DMS53 treated with DMSO at 0.1 percent for 48 hours (cell line): ENCODE results near the gene HECW1.

Experiments
- DNase-seq: peaks from one replicate; lab custom pipeline; 2025; ENCODE audit not compliant: unreplicated experiment; lab: John Stamatoyannopoulos, UW

Gene HECW1

DNA sequence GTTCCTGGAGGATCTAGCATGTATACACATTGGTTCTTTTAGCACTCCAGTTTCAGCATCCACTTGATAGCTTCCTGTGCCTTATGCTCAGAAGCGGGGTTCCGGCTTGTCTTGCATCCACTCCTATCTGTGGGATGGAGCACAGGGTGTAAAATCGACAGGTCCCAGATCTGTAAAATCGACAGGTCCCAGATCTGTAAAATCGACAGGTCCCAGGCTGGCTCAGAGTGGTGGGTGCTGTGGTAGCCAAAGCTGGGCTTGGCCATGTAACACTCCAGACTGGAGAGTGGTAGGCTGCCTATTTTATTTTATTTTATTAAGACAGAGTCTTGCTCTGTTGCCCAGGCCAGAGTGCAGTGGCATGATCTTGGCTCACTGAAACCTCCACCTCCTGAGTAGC lies 30.3 kb downstream of the HECW1 start:
- DNase-seq: no peak

DNA sequence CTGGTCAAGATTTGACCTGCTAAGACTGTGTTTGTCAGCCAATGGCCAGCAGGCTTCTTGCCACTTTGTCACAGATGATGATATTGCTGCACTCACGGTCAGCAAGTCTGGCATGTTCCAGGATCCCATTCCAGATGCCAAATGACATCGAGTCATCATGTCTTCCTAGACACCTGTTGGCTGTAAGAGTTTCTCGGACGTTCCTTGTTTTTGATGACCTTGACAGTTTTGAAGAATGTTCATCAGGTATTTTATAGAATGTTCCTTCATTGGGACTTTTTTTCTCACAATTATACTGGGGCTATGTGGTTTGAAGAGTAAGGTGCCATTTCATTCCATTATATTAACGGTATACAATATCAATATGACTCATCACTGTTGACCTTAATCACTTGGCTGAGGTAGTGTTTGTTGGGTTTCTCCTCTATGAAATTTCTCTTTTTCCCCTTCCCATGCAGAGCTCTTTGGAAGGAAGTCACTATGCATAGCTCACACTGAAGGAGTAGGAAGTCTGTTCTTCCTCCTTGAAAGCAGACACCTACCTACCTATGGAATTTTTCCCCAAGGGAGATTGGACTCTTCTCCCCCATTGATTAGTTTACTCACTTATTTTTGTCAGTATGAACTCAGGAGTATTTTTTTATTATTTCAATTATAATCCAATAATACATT lies 31.6 kb downstream of the HECW1 start:
- peak; percentile 56 for DNase-seq

DNA sequence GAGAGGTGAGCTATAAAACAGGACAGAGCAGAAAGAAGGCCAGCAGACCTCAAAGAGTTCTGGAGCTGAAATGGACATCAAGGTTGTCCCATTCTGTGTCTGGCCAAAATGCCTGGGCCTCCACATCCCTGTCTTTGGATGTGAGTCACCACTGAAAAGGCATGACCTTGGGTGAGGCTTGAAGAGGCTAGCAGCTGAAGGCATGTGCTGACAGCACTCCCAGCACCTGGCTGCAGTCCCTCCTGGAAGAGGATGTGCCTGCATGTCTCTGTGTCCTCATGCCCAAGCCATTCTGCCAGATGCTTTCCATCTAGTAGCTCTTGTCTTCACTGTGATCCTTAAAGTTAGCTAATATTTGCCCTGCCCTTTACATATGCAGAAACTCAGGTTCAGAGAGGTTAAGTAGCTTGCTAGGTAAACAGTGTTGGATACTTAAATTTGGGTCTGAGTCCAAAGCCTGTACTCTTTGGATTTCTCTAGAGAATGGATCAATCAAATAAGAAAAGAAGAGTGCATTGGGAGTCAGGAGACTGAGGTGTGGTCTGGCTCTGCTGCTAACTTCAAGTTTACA lies 35.8 kb downstream of the HECW1 start:
- DNase-seq: peak; percentile 51

DNA sequence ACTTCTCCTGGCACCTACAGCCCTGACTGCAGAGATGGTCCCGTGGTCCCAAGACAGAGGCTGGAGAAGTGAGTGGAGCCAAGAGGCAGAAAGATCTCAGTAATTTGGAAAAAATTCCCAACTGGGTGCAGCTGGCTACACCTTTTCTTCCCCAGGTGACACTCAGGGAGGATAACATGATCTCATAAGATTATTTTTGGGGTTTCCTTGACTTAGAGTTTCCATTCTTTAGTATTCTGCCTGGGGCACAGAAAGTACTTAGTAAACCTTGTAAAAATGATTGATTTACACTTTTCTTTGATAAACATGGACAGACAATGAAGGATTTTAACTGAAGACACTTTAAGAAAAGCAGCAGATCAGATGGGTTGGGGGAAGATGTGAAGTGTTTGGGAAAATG lies 38.6 kb downstream of the HECW1 start:
- no peak for DNase-seq

DNA sequence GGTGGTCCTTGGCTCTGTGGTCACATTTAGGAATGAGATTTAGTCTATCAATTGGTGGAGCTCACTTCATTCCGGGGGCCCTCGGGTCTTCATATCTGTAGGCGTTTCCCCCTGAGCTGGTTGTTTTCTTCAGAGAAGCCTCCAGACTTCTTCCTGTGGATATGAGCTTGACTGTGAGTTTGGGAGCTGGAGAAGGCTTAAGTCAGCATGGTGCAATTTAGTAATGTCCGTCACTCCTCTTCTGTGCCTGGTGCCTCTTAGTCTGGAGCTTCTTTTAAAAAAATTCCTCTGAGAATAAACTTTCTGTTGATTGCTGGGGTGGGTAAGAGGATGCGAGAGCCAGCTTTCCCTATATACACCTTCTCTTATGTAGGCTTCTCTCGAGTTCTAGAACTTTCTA lies 40.2 kb downstream of the HECW1 start:
- no peak for DNase-seq

DNA sequence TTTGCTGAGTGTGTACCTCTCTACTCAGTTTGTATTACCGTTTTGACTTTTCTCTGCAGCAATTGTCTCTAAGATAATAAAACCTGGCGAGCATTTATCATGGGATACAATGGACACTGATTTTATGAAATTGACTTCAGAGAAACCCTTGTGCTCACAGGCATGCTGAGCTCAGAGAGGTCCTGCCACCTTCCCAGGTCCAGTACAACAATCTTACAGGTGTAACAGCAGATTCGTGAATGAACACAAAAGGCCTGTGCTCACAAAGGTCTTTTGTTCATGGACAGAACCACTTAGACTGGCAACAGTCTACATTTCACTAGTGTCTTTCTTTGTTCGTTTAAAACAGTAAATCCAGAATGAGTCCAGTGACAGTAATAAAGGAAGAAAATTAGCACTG lies 43.2 kb downstream of the HECW1 start:
- no peak for DNase-seq

DNA sequence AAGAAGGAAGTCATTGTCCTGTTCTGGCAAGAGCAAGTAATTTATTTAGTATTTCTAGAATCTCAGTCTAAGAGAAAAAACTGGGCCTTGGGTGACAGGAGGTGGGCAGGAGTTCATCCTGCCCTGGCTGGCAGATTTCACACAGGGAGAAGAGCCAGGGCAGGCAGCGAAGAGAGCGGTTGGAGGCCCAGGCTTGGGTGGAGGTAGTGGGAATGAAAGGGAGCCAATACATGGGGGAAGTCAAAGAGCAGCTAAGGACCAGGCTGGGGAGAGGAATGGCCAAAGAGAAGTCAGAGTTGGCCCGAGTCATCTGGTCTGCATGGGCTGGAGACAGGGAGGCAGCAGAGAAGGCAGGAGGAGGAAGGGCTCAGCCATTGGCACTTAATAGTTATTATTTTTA lies 51.4 kb downstream of the HECW1 start:
- DNase-seq: no peak

DNA sequence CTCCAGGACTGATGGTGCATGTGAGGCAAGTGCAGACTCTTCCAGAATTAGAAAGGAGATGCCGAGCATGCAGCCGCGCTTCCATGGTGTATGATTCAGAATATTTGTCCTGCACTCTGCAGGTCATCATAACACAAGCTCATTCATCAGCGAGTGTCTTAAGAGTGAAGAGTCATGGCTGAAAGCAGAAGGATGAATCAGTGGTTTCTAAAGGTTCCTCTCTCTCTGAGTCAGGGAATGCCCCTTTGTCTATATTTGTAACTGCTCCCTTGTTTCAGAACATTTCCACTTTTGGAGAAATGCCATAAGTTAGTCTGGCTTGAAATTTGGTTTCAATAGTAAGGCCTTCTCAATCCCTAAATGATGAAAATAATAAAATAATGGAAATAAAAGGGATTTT lies 52.3 kb downstream of the HECW1 start:
- DNase-seq: no peak

DNA sequence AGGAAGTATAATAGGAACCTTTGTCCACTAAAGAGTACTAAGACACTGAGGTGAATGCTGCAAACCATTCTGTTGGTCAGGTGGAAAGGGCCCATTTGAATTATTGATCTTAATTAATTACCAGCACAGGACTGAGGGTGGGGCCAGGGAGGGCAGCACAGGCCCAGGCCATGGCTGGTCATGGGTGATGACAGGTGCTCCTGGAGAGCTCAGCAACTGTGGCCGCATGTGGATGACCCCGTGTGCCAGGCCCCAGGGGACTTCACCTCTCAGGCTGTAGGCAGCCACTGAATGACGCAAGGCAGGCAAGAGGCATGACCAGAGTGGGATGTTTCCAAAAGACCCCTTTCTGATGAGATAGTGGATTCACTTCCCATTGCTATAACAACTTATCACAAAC lies 54.2 kb downstream of the HECW1 start:
- DNase-seq: no peak

DNA sequence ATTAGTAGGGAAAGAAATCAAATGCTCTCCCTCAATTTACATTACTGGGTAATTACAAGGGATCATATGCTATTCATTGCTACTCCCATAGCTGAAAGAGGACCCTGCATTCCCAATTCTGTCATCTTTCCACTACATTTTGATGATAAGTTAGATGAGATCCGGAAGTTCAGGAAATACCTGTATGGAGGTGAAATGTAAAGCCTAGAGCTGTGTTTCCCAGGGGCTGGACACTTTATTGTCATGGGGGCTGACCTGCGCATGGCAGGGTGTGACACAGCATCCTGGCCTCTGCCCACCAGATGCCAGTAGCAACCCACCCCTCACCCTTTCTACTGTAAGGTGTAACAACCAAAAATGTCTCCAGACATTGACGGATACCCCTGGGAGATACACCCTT lies 56.6 kb downstream of the HECW1 start:
- no peak for DNase-seq

DNA sequence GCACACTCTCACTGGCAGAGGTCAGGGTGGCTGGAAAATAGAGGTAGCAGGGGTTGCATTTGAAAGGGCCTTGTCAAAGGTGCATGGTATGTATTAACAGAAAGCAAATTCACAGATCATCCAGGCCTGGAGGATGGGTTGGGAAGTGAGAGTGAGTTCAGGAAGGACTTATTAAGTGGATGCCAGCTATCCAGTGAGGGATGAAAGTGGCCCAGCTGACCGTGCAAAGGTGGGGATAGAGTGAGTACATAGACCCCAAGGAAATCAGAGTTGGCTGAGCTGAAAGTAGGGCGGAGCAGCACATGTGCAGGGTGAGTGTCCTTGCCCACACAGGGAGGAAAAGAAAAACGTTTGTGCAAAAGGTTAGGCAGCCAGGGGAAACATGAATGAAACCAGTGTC lies 58.1 kb downstream of the HECW1 start:
- DNase-seq: no peak

DNA sequence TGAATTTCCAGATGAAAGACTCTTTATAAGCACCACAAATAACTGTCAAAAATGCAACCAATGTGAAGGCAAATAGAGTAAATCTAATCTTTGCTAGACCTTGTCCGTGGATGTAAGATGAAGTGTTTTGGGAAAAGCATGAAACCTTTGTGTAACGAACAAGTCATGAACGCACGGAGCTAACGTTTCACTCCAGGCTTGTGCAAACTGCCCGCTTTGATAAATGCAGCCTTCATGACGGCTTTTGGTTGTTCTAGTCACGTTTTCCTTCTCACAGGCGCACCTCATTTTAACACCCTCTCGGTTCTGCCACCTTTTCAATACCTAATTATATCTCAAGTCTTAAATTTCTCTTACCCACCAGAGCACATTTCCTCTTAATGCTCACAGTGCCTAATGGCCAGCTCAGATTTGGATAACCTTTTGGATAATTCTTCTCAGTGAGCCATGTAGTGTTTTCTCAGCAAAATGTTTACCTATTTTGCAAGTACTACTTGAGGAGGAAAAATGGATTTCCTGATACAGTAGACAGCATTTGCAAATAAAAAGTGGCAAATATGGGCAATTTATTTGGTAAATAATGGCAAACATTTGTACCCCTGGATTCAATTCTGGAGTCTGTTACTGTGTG lies 63.2 kb downstream of the HECW1 start:
- no peak for DNase-seq

DNA sequence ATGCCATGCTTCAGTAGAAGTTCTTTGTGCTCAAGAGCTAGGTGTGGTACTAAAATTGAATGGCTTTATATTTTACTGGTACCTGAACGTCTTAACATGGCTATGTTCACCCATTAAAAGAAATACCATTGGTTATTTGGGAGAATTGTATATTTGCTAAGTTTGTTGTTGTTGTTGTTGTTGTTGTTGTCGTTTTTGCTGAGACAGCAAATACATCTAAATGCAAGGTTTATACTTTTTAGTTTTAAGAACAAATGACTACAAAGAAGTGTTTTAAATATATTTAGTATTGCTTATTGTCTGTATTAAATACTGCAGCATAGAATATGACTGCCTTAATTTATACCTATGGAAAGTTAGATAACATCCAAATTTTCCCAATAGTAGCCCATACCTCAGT lies 66.9 kb downstream of the HECW1 start:
- no peak for DNase-seq

DNA sequence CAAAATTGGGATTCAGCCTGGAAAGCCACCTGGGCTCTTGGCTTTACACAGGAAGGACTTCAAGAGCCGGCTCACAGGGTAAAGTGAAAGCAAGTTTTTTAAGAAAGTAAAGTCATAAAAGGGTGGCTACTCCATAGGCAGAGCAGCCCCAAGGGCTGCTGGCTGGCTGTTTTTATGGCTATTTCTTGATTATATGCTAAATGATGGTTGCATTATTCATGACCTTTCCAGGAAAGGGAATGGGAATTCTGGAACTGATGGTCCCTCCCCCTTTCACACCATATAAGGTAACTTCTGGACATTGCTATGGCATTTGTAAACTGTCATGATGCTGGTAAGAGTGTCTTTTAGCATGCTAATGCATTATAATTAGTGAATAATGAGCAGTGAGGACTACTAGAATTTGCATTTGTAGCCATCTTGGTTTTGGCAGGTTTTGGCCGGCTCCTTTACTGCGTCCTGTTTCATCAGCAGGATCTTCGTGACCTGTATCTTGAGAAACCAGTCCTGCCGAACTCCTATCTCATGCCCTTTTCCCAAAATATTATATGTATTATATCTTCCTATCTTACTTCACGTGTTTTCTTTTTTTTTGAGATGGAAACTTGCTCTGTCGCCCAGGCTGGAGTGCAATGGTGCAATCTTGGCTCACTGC lies 80.5 kb downstream of the HECW1 start:
- no peak for DNase-seq

DNA sequence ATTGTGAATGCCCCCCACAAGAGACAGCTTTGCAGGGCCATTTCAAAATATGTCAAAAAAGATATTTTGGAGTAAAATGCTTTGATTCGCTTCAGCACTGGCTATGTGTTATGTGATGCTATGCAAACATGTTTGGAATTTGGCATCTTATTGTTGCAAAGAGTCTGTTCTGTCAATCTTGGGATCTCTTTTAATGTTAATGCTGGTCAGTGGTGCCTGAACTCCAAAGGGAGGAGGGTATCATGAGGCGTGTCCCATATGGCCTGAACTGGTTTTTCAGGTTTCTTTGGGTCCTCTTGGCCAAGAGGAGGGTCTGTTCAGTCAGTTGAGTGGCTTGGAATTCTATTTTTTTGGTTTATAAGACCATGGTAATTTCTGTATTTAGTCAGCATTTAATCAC lies 81.4 kb downstream of the HECW1 start:
- peak; percentile 16 for DNase-seq

DNA sequence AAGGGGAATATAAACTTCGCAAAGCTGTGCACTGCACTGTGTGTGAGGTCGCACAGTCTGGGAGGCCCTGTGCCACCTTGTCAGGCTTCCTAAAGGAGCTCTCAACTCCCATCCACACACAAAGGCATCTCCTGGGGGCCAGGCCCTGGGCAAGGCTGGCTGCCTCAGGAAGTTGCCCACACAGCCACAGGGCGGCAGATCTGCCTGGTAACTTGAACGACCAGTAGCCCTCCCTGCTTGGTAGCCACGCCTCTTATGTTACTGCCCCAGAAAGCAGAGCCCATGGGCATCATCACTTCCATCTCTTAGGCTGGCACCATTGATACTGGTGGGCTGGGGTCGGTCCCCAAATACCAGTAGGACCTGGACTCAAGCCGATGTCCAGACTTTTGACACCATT lies 82.8 kb downstream of the HECW1 start:
- no peak for DNase-seq

DNA sequence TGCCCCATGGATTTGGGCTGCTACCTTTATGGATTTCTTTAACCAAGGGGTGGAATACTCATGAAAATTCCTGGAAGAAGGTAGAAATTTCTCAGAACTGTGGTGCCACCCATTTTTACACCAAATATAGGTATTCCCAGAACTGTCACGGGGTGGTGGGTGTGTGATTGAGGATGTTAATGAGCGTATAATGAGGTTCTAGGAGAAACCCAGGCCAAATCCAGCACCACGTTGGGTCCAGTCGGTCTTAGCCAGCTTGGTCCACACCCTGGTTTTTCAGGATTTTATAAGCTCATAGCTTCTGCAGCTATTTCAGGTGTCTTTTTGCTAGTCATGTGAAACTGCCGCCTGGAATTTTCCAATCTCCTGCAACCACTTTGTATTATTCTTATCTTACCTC lies 83.3 kb downstream of the HECW1 start:
- no peak for DNase-seq

DNA sequence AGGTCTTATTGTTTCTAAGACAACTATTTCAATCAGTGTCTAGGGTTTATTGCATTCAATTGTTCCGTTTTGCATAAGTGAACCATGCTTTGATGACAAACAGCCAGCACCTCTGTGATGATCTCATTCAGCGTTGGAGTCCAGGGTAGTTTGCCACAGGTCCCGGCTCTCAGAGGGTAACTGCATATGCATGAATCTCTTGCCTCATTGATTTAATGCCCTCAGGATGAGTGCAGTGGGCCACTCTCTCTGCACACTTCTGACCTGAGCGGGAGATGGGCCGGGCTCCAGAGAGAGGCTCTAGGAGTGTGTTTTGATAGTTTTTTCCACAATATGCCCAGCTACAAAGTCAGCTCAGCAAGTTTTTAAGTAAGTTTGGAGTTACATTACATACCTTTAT lies 83.9 kb downstream of the HECW1 start:
- DNase-seq: no peak

DNA sequence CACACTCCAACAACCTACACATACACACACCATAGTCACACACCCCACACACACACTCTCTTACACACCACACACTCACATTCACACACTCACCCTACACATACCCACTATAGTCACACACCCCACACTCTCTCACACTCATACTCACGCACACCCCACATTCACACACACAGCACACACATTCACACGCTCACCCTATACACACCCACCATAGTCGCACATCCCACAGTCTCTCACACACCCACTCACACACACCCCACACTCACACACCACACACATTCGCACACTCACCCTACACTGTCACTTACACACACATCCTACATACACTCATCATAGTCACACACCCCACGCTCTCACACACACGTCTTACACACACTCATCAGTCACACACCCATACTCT lies 85.6 kb downstream of the HECW1 start:
- no peak for DNase-seq

DNA sequence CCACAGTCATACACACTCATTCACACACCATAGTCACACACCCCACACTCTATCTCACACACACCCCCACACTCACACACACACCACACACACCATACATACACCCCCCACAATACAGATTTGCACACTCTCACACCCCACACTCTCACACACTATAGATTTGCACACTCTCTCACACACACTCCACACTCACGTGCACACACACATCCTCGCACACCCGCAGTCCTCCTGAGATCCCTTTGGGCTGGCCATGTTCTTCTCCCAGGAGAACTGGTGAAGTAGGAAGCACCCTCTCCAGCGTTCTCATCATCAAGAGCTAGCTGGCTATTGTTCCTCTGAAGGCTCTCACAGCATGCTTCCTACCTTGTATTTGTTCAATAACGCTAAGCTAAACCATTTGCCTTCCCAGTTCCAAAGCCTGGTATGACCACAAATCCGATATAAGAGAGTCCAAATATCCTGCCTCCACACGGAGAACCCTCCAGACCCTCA lies 86.2 kb downstream of the HECW1 start:
- peak; percentile 67 for DNase-seq

DNA sequence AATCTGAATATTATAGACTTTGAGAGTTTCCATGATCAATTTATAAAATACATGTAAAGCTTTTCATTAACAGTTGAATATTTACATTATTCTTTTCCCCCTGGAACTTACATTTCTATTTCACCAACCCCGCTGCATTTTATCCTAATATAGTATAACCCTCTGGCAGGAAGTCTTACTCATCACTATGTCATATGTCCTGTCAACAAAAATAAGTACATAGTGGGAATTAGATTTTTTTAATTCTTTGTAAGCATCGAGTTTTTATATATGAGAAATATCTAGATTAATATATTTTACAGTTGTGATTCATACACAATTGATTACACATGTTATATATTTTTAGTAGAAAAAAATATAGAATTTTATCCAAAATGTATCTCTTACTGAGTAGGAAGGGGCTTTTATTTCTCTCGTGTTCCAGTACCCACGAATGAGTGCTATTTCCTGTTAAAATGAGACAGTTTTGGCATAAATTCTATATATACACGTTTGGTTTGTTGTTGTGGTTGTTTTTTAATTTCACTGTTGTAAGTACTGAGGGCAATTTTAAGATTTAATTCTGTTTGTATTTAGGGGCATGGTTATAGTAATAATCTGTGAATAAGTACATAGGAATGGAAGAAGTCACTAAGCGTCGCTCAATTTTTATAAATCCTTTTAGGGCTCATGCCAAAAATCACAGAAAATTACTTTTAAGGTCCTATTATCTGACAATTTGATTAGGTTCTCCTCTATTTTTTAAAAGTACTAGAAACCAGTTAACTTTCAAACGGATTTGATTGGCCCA lies 87.1 kb downstream of the HECW1 start:
- DNase-seq: peak; percentile 46
